ENCODE data around the gene CALCOCO1.

GRCh38 chr12:53706080-53706479 lies 21.2 kb downstream of the CALCOCO1 start:
- TF ChIP-seq CTCF (IDR thresholded peaks at IDR 0.05) (no peak), EZH2phosphoT487 (IDR thresholded peaks at IDR 0.05) (no peak)
